ENCODE results near the gene CAMTA1.

Gene CAMTA1

GRCh38 chr1:7006996-7007871 lies 222.0 kb downstream of the CAMTA1 start:
- no peak for DNase-seq (ENCODE audit: low spot score)

DNA sequence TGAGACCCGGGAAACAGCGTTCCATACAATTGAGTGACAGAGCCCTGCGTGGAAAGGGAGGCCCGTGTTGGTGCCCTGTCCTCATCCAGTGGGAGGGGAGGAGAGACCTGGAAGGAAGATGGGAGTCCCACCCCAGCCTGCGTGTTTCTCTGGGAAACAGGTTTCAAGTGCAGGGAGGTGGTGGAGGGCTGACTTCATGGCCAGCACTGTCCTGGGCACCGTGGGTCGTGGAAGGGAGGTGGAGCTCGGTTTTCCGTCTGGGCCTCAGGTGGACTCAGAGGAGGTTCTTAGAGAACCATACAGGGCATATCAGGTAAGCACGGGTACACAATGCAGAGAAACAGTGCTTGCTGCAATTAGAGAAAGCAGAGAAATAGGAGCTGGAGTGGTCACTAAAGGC lies 222.6 kb downstream of the CAMTA1 start:
- no peak for DNase-seq (ENCODE audit: low spot score)

- no peak for DNase-seq (ENCODE audit: low spot score)
Observed at GRCh38 chr1:7008331-7008730, 223.1 kb downstream of the CAMTA1 start.

GRCh38 chr1:7008975-7009740 lies 223.9 kb downstream of the CAMTA1 start:
- DNase-seq (ENCODE audit: low spot score), result no peak

DNA sequence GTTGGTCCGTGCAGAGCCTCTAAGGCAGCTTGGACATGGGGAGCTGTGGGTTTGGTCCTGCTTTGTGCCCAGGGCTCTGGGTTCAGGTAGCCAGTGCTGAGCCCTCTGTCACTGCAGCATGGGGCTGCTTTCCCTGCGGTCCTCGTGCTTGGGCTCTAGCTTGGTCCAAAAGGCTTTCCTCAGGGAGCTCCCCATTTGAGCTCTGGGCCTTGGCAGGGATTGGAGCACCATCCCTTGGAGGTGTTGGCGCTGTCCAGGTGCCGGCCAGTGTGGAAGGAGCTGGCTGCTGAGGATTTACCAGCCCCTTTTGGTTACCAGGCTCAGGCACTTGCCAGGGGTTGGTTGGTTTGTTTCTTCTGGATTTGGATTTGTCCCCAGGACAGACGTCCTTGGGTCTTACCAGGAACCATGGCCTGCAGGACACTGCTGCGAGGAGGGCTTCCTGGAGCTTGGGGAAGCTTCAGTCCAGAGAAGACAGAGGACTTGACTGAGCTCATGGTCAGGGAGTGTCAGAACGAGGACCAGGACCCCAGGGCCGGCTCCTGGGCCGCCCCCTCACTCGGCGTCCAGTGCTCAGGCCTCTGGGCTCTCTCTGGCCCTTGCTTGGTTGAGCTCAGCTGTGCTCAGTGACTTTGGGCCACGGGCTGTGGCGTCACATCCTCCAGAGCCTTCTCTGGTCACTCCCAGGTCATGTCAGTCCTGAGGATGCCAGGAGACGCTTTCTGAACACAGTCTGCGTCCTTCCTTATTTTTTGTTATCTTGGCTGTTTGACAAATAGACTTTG lies 224.7 kb downstream of the CAMTA1 start:
- no peak for DNase-seq (ENCODE audit: low spot score)

- no peak for DNase-seq (ENCODE audit: low spot score)
Observed at GRCh38 chr1:7010534-7011200, 225.4 kb downstream of the CAMTA1 start.

- no peak for DNase-seq (ENCODE audit: low spot score)
Observed at GRCh38 chr1:7011826-7012225, 226.6 kb downstream of the CAMTA1 start.

DNA sequence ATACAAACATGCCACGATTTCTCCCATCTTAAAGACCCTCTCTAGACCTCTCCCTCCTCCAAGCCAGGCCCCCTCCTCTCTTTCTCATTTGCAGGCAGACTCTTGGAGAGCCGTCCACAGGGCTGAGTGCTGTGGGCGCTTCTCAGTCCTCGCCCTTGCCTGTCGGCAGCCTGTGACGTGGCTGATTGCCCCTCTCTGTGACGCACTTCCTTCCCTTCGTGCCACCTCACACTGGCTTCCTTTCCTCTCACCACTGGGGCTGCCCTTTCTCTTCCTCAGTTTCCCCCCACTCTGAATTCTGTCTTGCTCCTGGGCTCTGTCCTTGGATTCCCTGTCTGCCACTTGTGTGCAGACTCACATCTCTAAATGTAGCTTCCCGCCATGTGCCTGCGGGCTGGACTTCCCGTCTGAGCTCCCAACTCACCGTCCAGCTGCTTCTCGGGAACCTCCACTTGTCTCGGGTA lies 227.2 kb downstream of the CAMTA1 start:
- DNase-seq (ENCODE audit: low spot score), result no peak

GRCh38 chr1:7013833-7014639 lies 228.8 kb downstream of the CAMTA1 start:
- DNase-seq (ENCODE audit: low spot score), result no peak

GRCh38 chr1:7014640-7014930 lies 229.3 kb downstream of the CAMTA1 start:
- DNase-seq (ENCODE audit: low spot score), result no peak

DNA sequence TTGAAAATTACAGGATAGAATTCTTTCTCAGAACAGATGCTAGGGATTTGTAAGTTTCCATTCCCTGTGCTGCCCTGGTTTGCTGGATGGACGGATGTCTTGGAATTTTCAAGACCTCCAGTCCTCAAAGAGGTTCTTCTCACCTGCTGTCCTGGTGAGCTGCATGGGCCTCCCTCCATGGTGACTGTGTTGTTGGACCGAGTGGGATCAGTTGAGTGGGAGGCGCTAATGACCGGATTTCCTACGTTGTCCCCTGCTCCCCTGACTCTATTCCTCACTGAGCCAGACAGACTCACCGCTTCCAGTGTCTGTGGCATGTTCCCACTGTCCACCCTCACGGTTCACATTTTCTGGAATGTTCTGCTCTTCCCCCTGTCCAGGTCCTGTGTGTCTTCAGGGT lies 229.8 kb downstream of the CAMTA1 start:
- no peak for DNase-seq (ENCODE audit: low spot score)

- DNase-seq (ENCODE audit: low spot score), result no peak
Observed at GRCh38 chr1:7018351-7018750, 233.1 kb downstream of the CAMTA1 start.

DNA sequence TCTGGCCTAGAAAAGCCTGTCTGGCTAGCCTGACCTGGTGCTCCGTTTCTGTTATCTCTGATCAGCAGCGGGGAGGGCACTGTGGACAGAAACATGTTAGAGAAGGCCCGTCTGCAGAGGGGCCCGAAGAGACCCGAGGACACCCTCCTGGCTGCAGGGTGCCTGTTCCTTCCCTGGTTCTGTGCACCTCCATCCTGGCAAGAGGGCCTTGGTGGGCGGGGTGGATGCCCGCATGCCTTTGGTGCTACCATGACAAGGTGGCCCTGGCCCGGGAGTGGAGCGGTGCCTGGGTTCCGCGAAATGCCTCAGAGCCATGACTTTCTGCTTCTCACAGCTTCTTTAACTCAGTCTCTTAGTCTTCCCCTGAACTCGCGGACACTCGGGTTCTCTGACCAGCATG lies 233.6 kb downstream of the CAMTA1 start:
- no peak for DNase-seq (ENCODE audit: low spot score)

GRCh38 chr1:7019510-7019909 lies 234.3 kb downstream of the CAMTA1 start:
- no peak for DNase-seq (ENCODE audit: low spot score)

DNA sequence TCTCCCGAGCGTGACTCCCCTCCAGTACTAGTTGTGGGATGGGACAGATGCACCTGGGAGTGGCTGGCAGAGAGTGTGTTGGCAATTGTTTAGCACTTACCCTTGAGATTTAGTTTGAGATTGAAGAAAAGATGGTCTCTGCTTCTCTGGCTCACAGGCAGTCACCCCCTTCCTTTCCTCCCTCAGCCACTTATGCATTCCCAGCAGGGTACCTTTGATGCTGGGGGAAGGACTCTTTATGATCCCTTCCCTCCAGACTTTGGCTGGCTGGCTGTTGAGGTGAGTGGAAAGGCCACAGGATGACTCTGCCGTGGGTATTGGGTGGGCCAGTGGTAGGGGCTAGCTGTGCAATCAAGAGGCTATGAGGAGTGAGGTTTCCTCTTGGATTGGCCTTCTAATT lies 236.8 kb downstream of the CAMTA1 start:
- no peak for DNase-seq (ENCODE audit: low spot score)

DNA sequence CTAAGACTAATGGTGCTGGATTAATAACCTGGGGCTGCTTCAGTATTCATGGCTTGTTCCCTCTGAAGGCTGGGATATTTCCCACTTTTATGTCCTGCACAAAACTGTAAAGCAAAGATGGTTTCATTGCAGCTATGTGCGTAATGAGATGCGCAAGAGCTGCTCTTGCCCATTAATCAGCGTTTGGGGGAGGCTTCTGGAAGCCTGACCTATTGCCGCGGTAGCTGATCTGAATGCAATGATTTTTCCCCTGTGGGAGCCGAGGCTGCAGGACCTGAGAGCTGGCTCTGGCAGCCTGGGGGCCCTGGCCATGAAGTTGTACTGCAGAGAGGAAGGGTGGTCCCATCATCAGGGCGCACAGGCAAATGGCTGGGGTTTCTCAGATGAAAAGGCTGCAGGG lies 239.8 kb downstream of the CAMTA1 start:
- no peak for DNase-seq (ENCODE audit: low spot score)

DNA sequence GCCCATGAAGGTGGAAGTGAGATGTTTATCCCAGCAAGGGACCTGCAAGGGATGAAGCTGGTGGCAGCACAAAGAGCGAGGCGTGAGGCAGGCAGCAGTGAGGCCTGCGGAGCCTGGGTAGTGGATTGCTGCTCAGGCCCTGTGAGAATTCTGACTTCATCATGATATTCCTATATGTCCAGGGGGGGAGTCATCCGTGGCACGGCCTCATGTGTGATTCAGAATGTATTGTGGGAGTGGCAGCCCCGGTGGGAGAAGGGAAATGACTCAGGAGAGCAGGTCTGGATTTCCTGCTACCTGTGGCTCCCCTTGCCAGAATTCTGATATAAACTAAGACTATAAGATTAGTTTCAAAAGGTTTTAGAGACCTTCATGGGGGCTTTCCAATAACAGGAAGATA lies 240.9 kb downstream of the CAMTA1 start:
- no peak for DNase-seq (ENCODE audit: low spot score)

DNA sequence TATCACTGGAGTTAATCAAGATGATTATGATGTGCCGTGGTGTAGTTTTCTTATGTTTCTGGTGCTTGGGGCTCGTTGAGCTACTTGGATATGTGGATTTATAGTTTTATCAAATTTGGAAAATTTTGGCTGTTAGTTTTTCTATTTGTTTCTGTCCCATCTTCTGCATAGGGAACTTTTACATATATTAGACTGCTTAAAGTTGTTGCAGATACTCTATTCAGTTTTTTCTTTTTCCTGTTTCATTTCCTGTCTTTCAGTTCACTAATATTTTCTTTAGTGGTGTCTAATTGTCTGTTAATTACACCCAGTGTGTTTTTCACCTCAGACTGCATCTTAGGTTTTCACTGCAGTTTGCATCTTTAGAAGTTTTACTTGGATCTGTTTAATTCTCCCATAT lies 247.7 kb downstream of the CAMTA1 start:
- no peak for DNase-seq (ENCODE audit: low spot score)

DNA sequence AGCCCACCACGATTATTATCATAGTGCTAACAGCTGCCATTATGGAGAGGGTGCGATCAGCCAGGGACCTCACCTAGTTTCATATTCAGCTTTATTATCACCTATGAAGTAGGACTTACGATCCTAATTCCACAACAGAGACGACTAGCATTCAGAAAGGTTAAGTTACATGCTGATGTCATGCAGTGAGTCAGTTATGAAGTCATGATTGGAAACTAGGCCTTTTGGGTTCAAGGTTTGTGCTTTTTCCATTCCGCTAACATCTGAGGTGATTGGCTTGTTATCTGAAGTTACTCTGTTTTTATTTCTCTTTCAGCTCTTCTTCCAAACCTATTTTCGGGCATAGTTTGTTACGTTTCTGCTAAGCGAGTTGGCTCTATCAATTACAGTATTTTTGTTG lies 251.1 kb downstream of the CAMTA1 start:
- no peak for DNase-seq (ENCODE audit: low spot score)

- DNase-seq (ENCODE audit: low spot score), result peak; percentile 52
Observed at GRCh38 chr1:7039590-7040220, 254.5 kb downstream of the CAMTA1 start.

All from putamen (tissue), 1 donor.